ENCODE results near the gene ADAM19.

The ADAM19 gene

GRCh38 chr5:157545610-157546310, 29.8 kb downstream of the ADAM19 start:
- in situ Hi-C loops (cut with MboI; ENCODE audit: low pct_unique_long_range_greater_than_20kb, low sequenced_read_pairs, unreplicated experiment) = no loop called here
- no peak for DNase-seq (ENCODE audit: low spot score)
- no peak for TF ChIP-seq CTCF (IDR thresholded peaks at IDR 0.05; ENCODE audit: extremely low read depth, insufficient read depth, missing control alignments)

GRCh38 chr5:157544623-157544989, 31.0 kb downstream of the ADAM19 start:
- no peak for DNase-seq (ENCODE audit: low spot score)
- in situ Hi-C loops (cut with MboI; ENCODE audit: low pct_unique_long_range_greater_than_20kb, low sequenced_read_pairs, unreplicated experiment) = no loop called here
- no peak for TF ChIP-seq CTCF (IDR thresholded peaks at IDR 0.05; ENCODE audit: extremely low read depth, insufficient read depth, missing control alignments)

GRCh38 chr5:157543825-157544622, 31.6 kb downstream of the ADAM19 start:
- no peak for TF ChIP-seq CTCF (IDR thresholded peaks at IDR 0.05; ENCODE audit: extremely low read depth, insufficient read depth, missing control alignments)
- no peak for DNase-seq (ENCODE audit: low spot score)
- in situ Hi-C loops (cut with MboI; ENCODE audit: low pct_unique_long_range_greater_than_20kb, low sequenced_read_pairs, unreplicated experiment) = no loop called here

- in situ Hi-C loops (cut with MboI; ENCODE audit: low pct_unique_long_range_greater_than_20kb, low sequenced_read_pairs, unreplicated experiment) = no loop called here
- no peak for DNase-seq (ENCODE audit: low spot score)
- TF ChIP-seq CTCF (IDR thresholded peaks at IDR 0.05; ENCODE audit: extremely low read depth, insufficient read depth, missing control alignments) = no peak
These were observed 33.1 kb downstream of the ADAM19 start for GRCh38 chr5:157542282-157543000.

GRCh38 chr5:157541447-157542118, 34.0 kb downstream of the ADAM19 start:
- in situ Hi-C loops (cut with MboI; ENCODE audit: low pct_unique_long_range_greater_than_20kb, low sequenced_read_pairs, unreplicated experiment) = no loop called here
- no peak for TF ChIP-seq CTCF (IDR thresholded peaks at IDR 0.05; ENCODE audit: extremely low read depth, insufficient read depth, missing control alignments)
- no peak for DNase-seq (ENCODE audit: low spot score)

Measured in GM13977 (cell line).